Effector CD4-positive, alpha-beta T cell (primary cell): ENCODE measurements around the gene ZBTB7A.

ENCODE experiments used
- DNase-seq: peaks from one replicate; pipeline ENCODE4 v3.0.0-alpha.2; 2020

ZBTB7A gene

DNA sequence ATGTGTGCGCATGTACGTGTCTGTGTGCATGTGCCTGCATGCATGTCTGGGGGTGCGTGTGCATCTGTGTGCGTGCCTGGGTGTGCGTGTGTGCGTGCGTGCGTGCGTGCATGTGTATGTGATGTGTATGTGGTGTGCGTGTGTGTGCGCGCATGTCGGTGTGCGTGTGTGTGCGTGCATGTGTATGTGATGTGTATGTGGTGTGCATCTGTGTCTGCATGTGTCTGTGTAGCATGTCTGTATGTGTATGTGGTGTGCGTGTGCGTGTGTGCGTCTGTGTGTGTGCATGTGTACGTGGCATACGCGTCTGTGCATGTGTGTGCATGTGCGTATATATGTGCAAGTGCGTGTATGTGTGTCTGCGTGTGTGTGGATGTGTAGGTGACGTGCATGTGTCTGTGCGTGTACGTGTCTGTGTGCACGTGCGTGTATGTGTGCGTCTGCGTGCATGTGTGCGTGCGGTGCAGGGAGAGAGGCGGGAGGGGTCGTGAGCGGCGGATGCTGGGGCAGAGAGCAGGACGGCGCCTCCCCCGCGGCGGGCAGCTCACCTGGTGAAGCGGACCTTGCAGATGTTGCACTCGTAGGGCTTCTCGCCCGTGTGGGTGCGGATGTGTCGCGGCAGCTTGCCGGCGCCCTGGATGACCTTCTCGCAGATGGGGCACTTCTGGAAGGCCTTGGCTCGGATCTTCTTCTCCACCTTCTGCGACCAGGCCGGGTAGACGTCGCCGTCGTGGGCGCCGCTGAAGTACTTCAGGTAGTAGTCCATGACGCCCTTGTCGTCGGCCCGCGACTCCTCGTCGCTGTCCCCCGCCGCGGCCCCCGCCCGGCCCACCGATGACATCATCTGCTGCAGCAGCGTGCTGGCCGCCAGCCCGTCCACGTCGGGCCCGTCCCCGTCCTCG lies 13.0 kb downstream of the ZBTB7A start:
- DNase-seq, result no peak

GRCh38 chr19:4052993-4053422 lies 13.7 kb downstream of the ZBTB7A start:
- no peak for DNase-seq

DNA sequence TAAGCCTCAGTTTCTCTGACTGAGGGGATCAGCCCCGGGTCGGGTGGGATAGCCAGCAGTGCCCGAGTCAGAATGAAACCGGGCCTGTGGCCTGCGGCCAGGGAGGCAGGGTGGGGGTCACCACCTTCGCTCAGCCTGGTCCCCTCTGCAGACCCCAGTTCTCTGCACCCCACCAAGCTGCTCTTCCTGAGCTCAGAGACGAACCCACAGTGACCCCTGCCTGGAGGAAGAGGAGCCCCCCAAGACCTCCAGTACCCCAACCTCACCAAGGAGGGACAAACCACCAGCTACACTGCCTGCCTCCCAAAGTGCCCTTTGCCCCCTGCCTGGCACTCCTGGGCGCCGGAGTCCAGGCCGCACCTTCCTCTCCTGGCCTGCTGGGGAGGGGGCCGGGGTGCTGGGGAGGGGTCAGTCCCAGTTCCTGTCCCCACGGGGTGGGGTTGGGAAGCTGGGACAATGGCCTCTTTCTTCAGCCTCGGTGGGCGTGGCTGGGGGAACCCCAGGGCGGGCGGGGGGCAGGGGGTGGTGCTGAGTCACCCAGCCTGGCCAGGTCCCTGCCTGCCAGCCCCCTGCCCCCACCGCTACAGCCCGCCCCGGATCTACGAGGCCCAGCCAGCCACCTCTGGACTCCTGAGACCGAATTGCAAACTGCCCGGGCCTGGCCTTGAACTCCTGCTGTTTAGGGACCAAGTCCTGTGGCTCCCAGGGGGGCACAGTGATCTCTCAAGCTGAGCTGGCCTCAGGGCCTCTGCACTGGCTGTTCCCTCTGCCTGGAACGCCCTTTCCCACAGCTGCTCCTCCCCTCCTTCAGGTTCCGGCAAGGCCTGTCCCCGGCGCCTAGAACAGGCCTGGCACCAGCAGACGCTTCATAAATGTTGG lies 14.3 kb downstream of the ZBTB7A start:
- DNase-seq, result no peak

GRCh38 chr19:4051175-4052101 lies 15.3 kb downstream of the ZBTB7A start:
- no peak for DNase-seq

DNA sequence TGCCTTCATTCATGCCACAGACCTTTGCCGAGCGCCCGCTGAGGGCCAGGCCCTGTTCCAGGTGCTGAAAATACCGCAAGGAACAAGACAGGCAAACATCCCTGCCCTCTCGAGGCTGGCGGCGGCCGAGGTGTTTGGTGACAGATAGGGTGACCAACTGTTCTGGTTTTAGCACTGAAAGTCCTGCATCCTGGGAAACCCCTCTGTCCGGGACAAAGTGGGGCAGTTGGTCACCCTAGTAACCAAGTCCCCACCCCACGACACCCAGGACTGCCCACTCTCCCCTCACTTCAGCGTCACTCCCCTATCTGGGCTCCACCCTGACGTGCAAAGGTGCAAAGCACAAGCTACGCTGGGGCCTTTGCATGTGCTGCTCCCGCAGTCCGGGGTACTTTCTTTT lies 17.3 kb downstream of the ZBTB7A start:
- no peak for DNase-seq

- DNase-seq, result no peak
Measured at GRCh38 chr19:4046946-4047683, 19.6 kb downstream of the ZBTB7A start.

- no peak for DNase-seq
Measured at GRCh38 chr19:4046362-4046691, 20.4 kb downstream of the ZBTB7A start.

- DNase-seq, result no peak
Measured at GRCh38 chr19:4045597-4046361, 20.9 kb downstream of the ZBTB7A start.

DNA sequence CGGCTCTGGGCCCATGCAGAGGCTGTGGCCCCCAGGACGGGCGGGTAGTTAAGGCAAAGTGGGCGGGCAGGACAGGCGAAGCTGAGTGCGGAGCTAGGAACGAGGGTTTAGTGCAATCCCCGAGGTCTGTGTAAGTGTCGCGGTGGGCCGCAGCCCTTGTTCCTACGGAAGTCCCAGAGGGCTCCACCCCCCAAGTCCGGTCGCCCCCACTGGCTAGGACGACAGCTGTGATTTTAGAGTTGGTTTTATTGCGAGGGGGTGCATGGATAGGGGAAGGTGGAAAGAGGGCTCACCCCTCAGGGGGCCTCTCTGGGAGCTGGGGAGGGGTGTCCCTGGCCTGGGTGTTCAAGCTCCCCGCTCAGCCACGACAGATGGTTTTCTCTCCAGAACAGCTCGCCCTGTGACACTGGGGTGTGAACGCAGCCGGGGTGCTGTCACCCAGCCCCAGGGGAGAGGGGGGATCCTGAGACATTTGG lies 21.7 kb downstream of the ZBTB7A start:
- DNase-seq, result no peak

GRCh38 chr19:4043966-4044715 lies 22.6 kb downstream of the ZBTB7A start:
- DNase-seq, result no peak

DNA sequence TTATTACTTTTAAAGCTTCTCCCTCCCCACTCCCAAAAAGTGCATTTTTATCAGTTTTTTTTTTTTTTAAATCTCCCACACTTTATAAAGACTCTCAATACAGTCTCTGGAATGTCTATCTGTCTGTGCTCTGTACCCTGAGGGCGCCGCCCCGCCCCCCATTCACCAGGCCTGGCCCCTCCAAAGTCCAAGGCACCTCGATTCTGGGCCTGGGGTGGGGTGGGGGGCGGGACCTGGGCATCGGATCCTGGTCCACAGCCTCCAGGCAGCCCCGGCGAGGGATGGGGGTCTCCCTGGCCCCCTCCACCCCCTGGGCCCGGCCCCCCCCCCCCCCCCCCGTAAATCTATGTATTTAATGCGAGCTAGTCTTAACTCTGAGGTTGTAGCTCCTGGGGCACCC lies 23.3 kb downstream of the ZBTB7A start:
- DNase-seq, result no peak

DNA sequence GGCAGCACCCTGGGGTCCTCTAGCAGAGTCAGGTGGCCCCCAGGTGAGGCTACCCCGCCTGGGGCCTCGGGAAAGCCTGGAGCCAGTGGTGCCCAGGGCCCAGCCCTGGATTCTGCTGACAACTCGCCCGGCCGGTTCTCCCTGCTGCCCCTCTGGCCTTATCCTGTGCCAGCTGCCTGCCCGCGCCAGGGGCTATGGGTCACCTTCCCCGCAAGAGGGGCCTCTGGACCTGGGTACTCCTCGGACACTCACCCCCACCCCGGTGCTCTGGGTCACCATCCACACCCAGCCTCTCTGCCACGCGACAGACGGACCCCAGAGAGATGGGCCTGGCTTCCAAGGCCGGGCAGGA lies 24.0 kb downstream of the ZBTB7A start:
- DNase-seq, result no peak

- no peak for DNase-seq
Measured at GRCh38 chr19:4042064-4042730, 24.5 kb downstream of the ZBTB7A start.

DNA sequence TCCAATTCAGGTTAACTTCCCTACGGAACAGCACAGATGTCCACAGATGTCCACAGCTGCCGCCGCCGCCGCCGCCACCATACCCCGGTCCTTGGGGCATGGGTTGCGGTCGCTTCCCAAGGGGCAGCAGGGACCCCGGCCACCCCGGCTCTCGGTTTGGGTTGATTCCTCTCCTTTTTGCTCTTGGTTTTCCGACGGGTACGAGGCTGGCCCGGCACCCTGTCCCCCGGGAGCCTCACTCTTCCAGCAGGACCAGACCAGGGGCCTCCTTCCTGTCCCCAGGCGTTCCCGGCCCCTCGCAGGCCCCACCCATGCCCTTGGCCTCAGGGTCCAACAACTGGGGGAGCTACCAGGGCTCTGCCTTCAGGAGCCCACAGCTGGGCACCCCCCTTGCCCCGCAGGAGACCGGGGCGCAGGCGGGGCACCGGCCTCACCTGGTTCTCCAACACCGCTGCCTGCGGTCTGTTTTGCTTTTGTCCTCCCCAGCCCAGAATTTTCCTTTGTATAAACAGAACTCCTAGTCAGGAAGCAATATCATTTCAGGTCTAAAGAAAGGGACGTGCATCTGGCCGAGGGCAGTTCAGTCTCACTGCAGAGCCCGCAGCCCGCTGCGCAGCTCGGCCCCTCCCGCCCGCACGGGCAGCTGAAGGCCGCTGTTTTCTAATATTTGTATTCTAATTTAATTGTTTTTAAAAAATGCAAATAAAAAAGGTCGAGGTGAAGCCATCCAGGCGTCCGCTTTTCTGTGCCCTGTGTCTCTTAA lies 27.9 kb downstream of the ZBTB7A start:
- no peak for DNase-seq

DNA sequence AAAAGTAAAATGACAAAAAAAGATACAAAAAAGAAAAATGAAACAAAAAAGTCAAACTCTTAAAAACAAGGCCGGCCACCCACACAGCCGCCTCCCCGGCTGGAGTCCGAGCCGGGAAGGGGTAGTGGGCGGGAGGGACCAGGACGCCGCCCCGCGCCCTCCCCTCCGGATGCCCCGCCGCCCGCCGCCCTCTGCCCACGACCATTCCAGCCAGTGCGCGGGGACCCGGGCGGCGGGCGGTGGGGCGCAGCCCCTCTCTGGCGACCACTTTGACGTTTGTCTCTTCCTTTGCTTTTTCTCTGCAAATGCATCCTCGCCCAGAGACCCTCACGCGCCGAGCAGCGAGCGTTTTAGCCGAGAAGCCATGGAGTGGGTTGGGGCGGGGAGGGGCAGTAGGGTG lies 28.6 kb downstream of the ZBTB7A start:
- no peak for DNase-seq

DNA sequence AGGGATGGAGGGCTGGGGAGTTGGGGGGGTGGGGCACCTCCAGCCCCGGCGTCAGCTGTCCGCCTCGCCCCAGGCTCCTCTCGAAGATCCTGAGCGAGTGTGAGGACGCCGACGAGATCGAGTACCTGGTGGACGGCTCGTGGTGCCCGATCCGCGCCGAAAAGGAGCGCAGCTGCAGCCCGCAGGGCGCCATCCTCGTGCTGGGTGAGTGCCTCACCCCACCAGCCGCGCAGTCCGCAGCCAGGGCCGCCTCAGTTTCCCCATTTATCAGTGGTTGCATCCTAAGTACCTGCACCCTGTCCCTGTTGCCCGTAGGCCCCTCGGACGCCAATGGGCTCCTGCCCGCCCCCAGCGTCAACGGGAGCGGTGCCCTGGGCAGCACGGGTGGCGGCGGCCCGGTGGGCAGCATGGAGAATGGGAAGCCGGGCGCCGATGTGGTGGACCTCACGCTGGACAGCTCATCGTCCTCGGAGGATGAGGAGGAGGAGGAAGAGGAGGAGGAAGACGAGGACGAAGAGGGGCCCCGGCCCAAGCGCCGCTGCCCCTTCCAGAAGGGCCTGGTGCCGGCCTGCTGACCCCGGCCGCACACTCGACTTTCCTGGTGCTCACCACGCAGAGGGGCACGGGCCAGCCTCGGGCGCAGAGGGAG lies 29.3 kb downstream of the ZBTB7A start:
- DNase-seq, result no peak

- DNase-seq, result no peak
Measured at GRCh38 chr19:4036576-4037300, 30.0 kb downstream of the ZBTB7A start.

- no peak for DNase-seq
Measured at GRCh38 chr19:4035582-4035981, 31.1 kb downstream of the ZBTB7A start.
